Fibroblast of mammary gland (primary cell): ENCODE results near the gene SAP130.

Experiments used
- DNase-seq: peaks from one replicate; pipeline ENCODE4 v3.0.0-alpha.2; 2010; ENCODE audit warnings: low read depth
- H3K4me3 ChIP-seq: 2 replicates; pipeline ENCODE4 v1.5.1; 2011; ENCODE audit warnings: low read depth, mild to moderate bottlenecking, low read length, moderate library complexity; ENCODE audit not compliant: control insufficient read depth
- CTCF ChIP-seq: conservative IDR thresholded peaks from 2 replicates; pipeline ENCODE4 v1.5.1; 2011; ENCODE audit warnings: low read depth, low read length, inconsistent platforms; ENCODE audit not compliant: control insufficient read depth, insufficient read depth

The SAP130 gene

GRCh38 chr2:127901339-127902056 lies 126.4 kb downstream of the SAP130 start:
- H3K4me3 ChIP-seq, result no peak overlapping the region
- TF ChIP-seq CTCF, result no peak
- DNase-seq, result peak; percentile 57

- no peak overlapping the region for H3K4me3 ChIP-seq
- no peak for TF ChIP-seq CTCF
These were observed 130.2 kb downstream of the SAP130 start for GRCh38 chr2:127897531-127898211.

GRCh38 chr2:127893494-127893893 lies 134.4 kb downstream of the SAP130 start:
- TF ChIP-seq CTCF, result no peak
- no peak overlapping the region for H3K4me3 ChIP-seq
- DNase-seq, result no peak

More at GRCh38 chr2:127897531-127898211, 130.2 kb downstream of the SAP130 start:
- no peak for DNase-seq

DNA sequence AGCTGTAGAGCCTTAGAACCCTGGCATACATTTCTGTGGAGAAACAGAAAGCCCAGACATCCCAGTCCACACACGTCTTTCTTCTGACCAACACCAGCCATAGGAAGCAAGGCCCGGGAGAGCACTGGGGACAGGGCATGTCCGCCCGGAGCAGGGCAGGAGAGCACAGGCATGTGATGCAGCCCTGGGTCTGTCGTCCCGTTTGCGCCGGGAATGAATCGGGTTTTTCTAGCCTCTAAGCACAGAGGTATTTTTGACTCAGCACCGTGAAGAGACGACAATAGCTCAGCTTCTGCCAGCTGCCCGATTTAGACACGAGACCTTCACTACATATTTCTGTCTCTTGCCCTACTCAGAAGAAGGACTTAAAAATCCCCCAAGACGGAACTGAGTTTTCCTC lies 134.8 kb downstream of the SAP130 start:
- no peak for TF ChIP-seq CTCF
- H3K4me3 ChIP-seq, result no peak overlapping the region
- DNase-seq, result no peak

GRCh38 chr2:127891811-127892210 lies 136.0 kb downstream of the SAP130 start:
- no peak for TF ChIP-seq CTCF
- no peak overlapping the region for H3K4me3 ChIP-seq
- DNase-seq, result peak; percentile 9
